ENCODE results near the gene NRP1.
"Not testable (repeated sequence)": the region's sequence is repeated elsewhere in the genome, so short reads cannot be mapped to it uniquely, and the experiment has no call there.

Gene NRP1

GRCh38 chr10:33334153-33334804 lies at the start of gene NRP1:
TSS of gene NRP1 (minus strand) at chr10:33334667. CDS start at chr10:33334382, 285 bp downstream.
- no peak for DNase-seq (ENCODE audit: low spot score)

GRCh38 chr10:33384201-33384600 lies 49.7 kb upstream of the NRP1 start:
- DNase-seq (ENCODE audit: low spot score): not testable (repeated sequence)

DNA sequence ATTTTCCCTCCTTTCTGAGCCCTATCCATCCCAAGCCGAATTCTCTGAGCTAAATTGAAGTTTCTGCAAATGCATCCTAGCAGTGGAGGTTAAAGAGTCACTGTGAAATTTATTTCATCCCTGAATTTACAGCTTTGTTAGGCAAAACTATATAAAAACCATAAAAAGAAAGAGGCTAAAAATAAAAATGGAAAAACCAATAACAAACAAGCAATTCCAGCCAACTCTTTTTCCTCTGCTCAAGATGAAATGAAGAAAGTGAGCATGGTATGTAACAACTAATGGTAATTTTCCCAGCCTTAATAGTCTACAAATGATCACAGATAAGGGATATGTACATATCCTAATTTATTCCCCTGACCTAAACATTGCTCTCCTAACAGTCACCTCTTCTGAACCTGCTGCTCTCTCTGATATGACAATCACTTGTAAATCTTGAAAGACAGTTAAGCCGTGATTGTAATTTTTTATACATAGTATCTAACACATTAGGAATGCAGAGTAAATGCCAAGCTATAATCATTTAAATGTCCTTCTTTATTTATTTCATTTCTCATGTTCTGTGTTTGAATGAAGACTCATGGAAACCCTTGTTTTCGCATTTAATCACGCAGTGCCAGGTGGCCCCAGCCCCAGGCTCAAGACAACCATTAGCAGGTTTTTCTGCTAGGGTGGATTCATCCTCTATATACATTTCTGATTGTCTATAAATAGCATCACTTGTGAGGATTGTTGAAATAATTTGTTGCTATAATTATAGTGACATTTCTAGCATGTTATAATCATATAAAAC lies 48.6 kb upstream of the NRP1 start:
- no peak for DNase-seq (ENCODE audit: low spot score)

DNA sequence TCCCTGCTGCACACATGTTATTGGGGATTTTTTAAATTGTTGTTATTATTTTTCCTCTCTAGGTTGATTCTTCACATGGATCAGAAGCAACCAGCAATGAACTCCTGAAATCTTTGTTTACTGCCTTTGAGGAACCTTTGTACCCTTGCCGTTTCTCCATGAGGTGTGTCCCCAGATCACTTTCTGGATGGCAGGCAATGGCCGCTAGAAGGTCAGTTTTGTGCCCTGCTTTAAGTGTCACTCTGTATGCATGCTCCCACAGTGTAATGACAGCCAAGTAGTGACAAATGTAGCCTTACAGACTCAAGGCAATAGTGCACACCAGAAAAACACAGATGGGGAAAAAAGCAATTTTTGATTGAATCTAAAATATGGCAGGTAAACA lies 47.7 kb upstream of the NRP1 start:
- DNase-seq (ENCODE audit: low spot score): no peak

DNA sequence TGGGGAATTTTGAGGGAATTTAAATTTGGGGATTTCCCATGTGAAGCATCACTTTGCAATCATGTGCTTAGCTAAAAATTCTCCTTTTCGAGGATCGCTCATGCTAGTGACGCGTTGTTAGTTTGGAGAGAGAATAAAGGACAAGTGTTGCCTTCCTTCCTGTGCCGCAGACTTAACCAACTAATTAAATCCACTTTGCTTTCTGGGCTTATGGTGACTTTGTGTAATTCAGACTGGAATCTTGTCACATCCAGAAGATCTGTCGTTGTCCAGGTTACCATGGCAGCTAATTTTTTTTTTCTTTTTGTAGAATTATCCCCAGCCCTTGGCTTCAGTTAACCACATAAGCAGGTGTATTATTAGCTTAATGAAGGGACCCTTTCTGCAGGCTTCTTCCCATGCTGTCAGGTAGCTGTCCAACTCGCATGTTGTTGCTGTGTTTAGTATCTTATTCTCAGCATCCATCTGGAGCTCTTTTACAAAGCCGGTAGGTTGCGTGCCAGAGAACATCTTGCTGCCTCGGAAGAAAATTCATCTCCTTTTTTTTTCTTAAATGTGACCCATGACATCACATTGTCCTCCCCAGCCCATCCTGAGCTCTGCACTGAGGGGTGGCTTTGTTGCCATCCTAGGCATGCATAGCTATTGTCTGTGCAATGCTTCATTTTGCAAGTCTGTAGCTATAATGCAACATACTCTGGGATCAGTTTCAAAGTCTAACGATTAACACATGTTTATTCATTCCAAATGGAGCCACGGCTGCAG lies 47.2 kb upstream of the NRP1 start:
- no peak for DNase-seq (ENCODE audit: low spot score)

GRCh38 chr10:33377658-33378025 lies 43.2 kb upstream of the NRP1 start:
- DNase-seq (ENCODE audit: low spot score): no peak

GRCh38 chr10:33376976-33377657 lies 42.6 kb upstream of the NRP1 start:
- no peak for DNase-seq (ENCODE audit: low spot score)

- DNase-seq (ENCODE audit: low spot score): no peak
Observed at GRCh38 chr10:33376476-33376875, 42.0 kb upstream of the NRP1 start.

DNA sequence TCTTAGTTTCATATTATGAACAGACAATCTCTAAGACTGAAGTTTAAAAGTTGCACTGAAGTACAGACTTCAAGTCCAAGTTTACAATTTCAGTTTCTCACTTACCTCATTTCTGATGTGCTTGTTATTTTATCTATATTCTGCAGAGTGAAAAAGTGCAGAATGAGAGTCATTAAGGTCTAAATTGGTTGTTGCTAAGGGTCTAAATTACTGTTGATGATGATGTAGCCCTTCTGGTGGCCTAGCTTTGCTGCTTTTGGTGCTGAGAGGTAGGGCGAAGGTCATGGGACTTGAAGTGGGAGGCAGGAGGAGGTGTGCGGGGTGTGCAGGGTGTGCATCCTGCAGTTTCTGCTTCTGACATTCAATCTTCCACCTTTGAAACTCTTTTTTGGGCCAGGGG lies 38.8 kb upstream of the NRP1 start:
- DNase-seq (ENCODE audit: low spot score): no peak

DNA sequence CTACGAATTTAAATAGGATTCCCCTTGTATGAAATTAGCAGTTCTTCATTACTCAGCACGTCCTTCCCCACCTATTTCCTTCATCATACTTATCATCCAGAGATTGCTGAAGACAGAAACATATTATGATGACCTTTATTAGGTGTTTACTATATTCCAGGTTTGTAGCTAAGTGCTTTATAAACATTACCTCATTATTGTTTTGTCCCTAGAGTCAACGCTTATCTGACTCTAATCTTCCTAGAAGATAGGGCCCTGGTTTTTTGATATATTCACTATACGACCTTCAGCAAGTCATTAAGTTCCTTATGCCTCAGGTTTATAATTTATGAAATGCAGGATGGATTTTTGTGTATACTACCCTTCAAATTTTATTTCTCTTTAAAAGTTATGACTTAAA lies 36.8 kb upstream of the NRP1 start:
- no peak for DNase-seq (ENCODE audit: low spot score)

GRCh38 chr10:33370434-33370930 lies 36.0 kb upstream of the NRP1 start:
- DNase-seq (ENCODE audit: low spot score): no peak

- no peak for DNase-seq (ENCODE audit: low spot score)
Observed at GRCh38 chr10:33368086-33368485, 33.6 kb upstream of the NRP1 start.

- DNase-seq (ENCODE audit: low spot score): peak; percentile 49
Observed at GRCh38 chr10:33365871-33366411, 31.5 kb upstream of the NRP1 start.

GRCh38 chr10:33365301-33365700 lies 30.8 kb upstream of the NRP1 start:
- no peak for DNase-seq (ENCODE audit: low spot score)

DNA sequence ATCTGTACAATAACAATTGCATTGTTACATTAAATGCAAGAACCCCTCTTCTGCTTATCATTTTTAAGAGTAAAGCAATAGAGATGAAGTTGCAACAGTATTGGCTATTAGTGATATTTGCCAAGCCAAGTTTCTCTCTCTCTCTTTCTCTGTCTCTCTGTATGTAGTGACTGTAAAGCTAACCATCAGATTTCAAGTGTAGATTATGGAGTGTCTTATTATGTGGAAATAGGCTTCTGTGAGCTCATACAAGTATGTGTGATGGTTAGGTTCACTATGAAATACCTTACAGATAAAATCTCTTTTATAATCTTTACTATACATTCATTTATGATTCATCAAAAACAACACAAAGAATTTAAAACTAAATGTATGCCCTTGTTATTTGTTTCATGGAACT lies 28.6 kb upstream of the NRP1 start:
- no peak for DNase-seq (ENCODE audit: low spot score)

DNA sequence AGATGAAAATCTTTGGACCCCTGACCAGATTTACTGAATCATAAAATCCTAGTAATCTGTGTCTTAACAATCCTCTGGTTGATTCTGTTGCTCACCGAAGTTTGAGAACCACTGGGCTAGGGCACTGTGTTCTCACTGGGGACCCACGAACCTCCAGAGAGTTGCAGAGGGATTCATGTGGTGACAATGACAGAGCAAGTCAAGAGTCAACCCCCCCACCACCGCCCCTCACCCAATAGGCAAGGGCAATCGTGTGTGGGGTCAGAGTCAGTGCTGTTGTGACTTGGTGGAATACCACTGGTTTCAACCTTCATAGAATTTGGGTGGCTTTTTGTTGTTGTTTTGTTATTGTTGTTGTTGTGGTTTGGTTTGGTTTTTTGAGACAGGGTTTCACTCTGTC lies 23.5 kb upstream of the NRP1 start:
- no peak for DNase-seq (ENCODE audit: low spot score)

- DNase-seq (ENCODE audit: low spot score): peak; percentile 76
Observed at GRCh38 chr10:33355274-33355673, 20.8 kb upstream of the NRP1 start.

- DNase-seq (ENCODE audit: low spot score): no peak
Observed at GRCh38 chr10:33353853-33354252, 19.4 kb upstream of the NRP1 start.

GRCh38 chr10:33353334-33353733 lies 18.9 kb upstream of the NRP1 start:
- DNase-seq (ENCODE audit: low spot score): peak; percentile 85

GRCh38 chr10:33352615-33353014 lies 18.1 kb upstream of the NRP1 start:
- DNase-seq (ENCODE audit: low spot score): no peak

GRCh38 chr10:33352175-33352574 lies 17.7 kb upstream of the NRP1 start:
- no peak for DNase-seq (ENCODE audit: low spot score)

GRCh38 chr10:33350041-33350440 lies 15.6 kb upstream of the NRP1 start:
- DNase-seq (ENCODE audit: low spot score): no peak

All from pons (tissue), 1 donor.